HepG2 (cell line): ENCODE measurements around the gene PLD6. TPM values are rescaled to one million over a fixed set of nuclear protein-coding genes. Genes with fewer than 3 reads are reported as not detected.

Source experiments
- ATAC-seq: fragments of 200-7000 bp; cut with Tn5 transposase; 3 replicates; pipeline ENCODE4 v1.9.1; 2020; ENCODE audit warnings: mild to moderate bottlenecking, moderate library complexity
- BruUV-seq: library from RNA; stranded (reverse); fragments of 400-500 nt; replicated peaks from 2 replicates; lab custom pipeline; 2021; lab: Mats Ljungman, UMichigan
- CTCF ChIA-PET: fragments of 300-600 bp; formaldehyde crosslinking; extraction: SDS; loops from one replicate; lab custom pipeline; 2021; ENCODE audit warnings: low total read pairs, inconsistent platforms, low intra/inter-chr PET ratio; lab: Yijun Ruan, JAX
- POLR2A ChIA-PET: fragments of 350-600 bp; sonication (Branson Sonifier 250); formaldehyde crosslinking; loops from one replicate; lab custom pipeline; 2020; ENCODE audit warnings: antibody characterized with exemption, inconsistent platforms; lab: Yijun Ruan, JAX
- DNase-seq: peaks from one replicate; pipeline ENCODE4 v3.0.0-alpha.2; 2015; ENCODE audit warnings: low spot score
- FAIRE-seq: peaks from 3 replicates; lab custom pipeline; 2011; peaks lifted over from hg19 to GRCh38; lab: Jason Lieb, UNC
- H2AFZ ChIP-seq: one replicate; pipeline ENCODE4 v1.6.1; 2011; ENCODE audit warnings: low read length, inconsistent platforms
- H3K27ac ChIP-seq: fragments of 300-600 bp; 3 replicates; pipeline ENCODE4 v1.8.0; 2011; ENCODE audit warnings: mixed run types, mild to moderate bottlenecking, mixed read lengths, low read length, inconsistent platforms; ENCODE audit not compliant: insufficient read depth; ENCODE audit errors: extremely low read length
- H3K27me3 ChIP-seq, 2 experiments: fragments of 200-600 bp in 1 of 2; 2 replicates in 1 of 2; 3 replicates in 1 of 2; pipeline versions ENCODE4 v1.6.0 to v1.8.0; 2011; ENCODE audit warnings: low read length in 2 of 2, mild to moderate bottlenecking in 2 of 2, moderate library complexity in 2 of 2, inconsistent platforms in 1 of 2; ENCODE audit not compliant: insufficient read depth in 2 of 2, control insufficient read depth in 1 of 2
- H3K36me3 ChIP-seq, 2 experiments: fragments of 200-600 bp in 1 of 2; replicated peaks in 1 of 2; 2 replicates in 1 of 2; 3 replicates in 1 of 2; pipeline versions ENCODE4 v1.5.1 to v1.8.0; 2011; ENCODE audit warnings: low read length in 2 of 2, inconsistent platforms in 1 of 2; ENCODE audit not compliant: insufficient read depth in 2 of 2, control insufficient read depth in 1 of 2
- H3K4me1 ChIP-seq: 2 replicates; pipeline ENCODE4 v1.5.1; 2012; ENCODE audit warnings: low read length, inconsistent platforms; ENCODE audit not compliant: insufficient read depth
- H3K4me2 ChIP-seq: 2 replicates; pipeline ENCODE4 v1.6.0; 2011; ENCODE audit warnings: low read depth, low read length, inconsistent platforms
- H3K4me3 ChIP-seq, 3 experiments: fragments of 200-600 bp in 1 of 3; sonication (generic), shearing (Covaris generic) in 1 of 3; replicated peaks in 1 of 3; 2 replicates each; pipeline ENCODE4 v1.5.1; 2011 to 2016; ENCODE audit warnings: low read length in 3 of 3, inconsistent platforms in 2 of 3, low read depth in 2 of 3, mild to moderate bottlenecking in 2 of 3, control low read depth in 1 of 3, mixed read lengths in 1 of 3; ENCODE audit not compliant: insufficient read depth in 1 of 3
- H3K79me2 ChIP-seq: one replicate; pipeline ENCODE4 v1.6.1; 2011; ENCODE audit warnings: low read length, inconsistent platforms; ENCODE audit not compliant: insufficient read depth
- H3K9ac ChIP-seq: 2 replicates; pipeline ENCODE4 v1.6.0; 2011; ENCODE audit warnings: mild to moderate bottlenecking, low read depth, low read length, inconsistent platforms; ENCODE audit not compliant: insufficient read depth
- H3K9me3 ChIP-seq: 2 replicates; pipeline ENCODE4 v1.5.1; 2012; ENCODE audit warnings: mild to moderate bottlenecking, low read length
- H4K20me1 ChIP-seq: 2 replicates; pipeline ENCODE4 v1.6.0; 2011; ENCODE audit warnings: inconsistent platforms, mild to moderate bottlenecking, low read length, moderate library complexity; ENCODE audit not compliant: insufficient read depth
- CEBPG ChIP-seq: IDR thresholded peaks from 2 replicates; pipeline ENCODE4 v1.6.1; 2016
- CERS6 ChIP-seq: sonication (generic); formaldehyde crosslinking; IDR thresholded peaks from 2 replicates; pipeline ENCODE4 v1.5.0; 2020; ENCODE audit warnings: missing genetic modification reagents
- DNMT1 ChIP-seq: sonication (generic); formaldehyde crosslinking; IDR thresholded peaks from 2 replicates; pipeline ENCODE4 v1.5.1; 2020; ENCODE audit warnings: mild to moderate bottlenecking, missing genetic modification reagents
- HNF4A ChIP-seq: sonication (generic); formaldehyde crosslinking; IDR thresholded peaks from 2 replicates; pipeline ENCODE4 v1.4.0; 2020; ENCODE audit warnings: missing genetic modification reagents
- HNF4G ChIP-seq, 2 experiments: sonication (generic) in 1 of 2; formaldehyde crosslinking in 1 of 2; IDR thresholded peaks; 2 replicates each; pipeline versions ENCODE4 v1.4.0 to v1.6.1; 2011 to 2020; ENCODE audit warnings: borderline replicate concordance in 2 of 2, low read depth in 2 of 2, mild to moderate bottlenecking in 2 of 2, low read length in 1 of 2, missing genetic modification reagents in 1 of 2, moderate library complexity in 1 of 2
- HOXA3 ChIP-seq: sonication (generic); formaldehyde crosslinking; IDR thresholded peaks from 2 replicates; pipeline ENCODE4 v1.5.0; 2020; ENCODE audit warnings: missing genetic modification reagents
- ISX ChIP-seq: sonication (generic); formaldehyde crosslinking; conservative IDR thresholded peaks from 2 replicates; pipeline ENCODE4 v1.5.0; 2020; ENCODE audit warnings: missing genetic modification reagents
- MTA1 ChIP-seq: sonication (generic); formaldehyde crosslinking; IDR thresholded peaks from 2 replicates; pipeline ENCODE4 v1.4.0; 2020; ENCODE audit warnings: missing genetic modification reagents, mild to moderate bottlenecking, borderline replicate concordance
- SRSF9 ChIP-seq: fragments of 200-400 bp; formaldehyde crosslinking; IDR thresholded peaks from 2 replicates; pipeline ENCODE4 v1.6.1; 2018; ENCODE audit warnings: borderline replicate concordance, mild to moderate bottlenecking, low read depth, low read length; ENCODE audit not compliant: insufficient read depth, poor library complexity, severe bottlenecking
- ZNF263 ChIP-seq: sonication (generic); formaldehyde crosslinking; IDR thresholded peaks from 2 replicates; pipeline ENCODE4 v1.4.0; 2020; ENCODE audit warnings: missing genetic modification reagents
- ZNF660 ChIP-seq: sonication (generic); formaldehyde crosslinking; IDR thresholded peaks from 2 replicates; pipeline ENCODE4 v1.5.1; 2020; ENCODE audit warnings: mild to moderate bottlenecking, low read depth, missing genetic modification reagents, borderline replicate concordance
- ZNF713 ChIP-seq: sonication (generic); formaldehyde crosslinking; IDR thresholded peaks from 2 replicates; pipeline ENCODE4 v1.4.0; 2020; ENCODE audit warnings: mild to moderate bottlenecking, missing genetic modification reagents
- WGBS: methylation state at CpG from one replicate; pipeline ENCODE4 v1.1.6; 2017; ENCODE audit warnings: low lambda C conversion rate; 5-methylcytosine and 5-hydroxymethylcytosine counted together
- in situ Hi-C: cut with HindIII; loops from 2 replicates; pipeline ENCODE4 v1.10.0; 2017; ENCODE audit warnings: low pct_unique_long_range_greater_than_20kb; ENCODE audit not compliant: extremely low pct_ligation_motif_present
- intact Hi-C: fragments of 100-400 bp; cut with micrococcal nuclease; formaldehyde crosslinking; loops from one replicate; pipeline ENCODE4 v1.10.0; 2022; ENCODE audit not compliant: unreplicated experiment
- polyA plus RNA-seq, 8 experiments: library from polyadenylated mRNA; depleted of rRNA in 3 of 8; stranded (reverse) in 7 of 8; unstranded in 1 of 8; fragments of >200 nt; fragmentation: Illumina TruSeq in 4 of 8; extraction: Trizol in 4 of 8; gene quantifications; 2 replicates each; pipeline versions ENCODE4 v1.2.1 to v1.2.3, GENCODE V29; 2011 to 2016; ENCODE audit warnings: low read depth in 4 of 8, missing spikeins in 1 of 8, mixed read lengths in 1 of 8; ENCODE audit not compliant: insufficient read depth in 1 of 8
- total RNA-seq, 5 experiments: library from RNA; depleted of rRNA; stranded (reverse); fragments of >200 nt; fragmentation: Illumina TruSeq; extraction: Trizol; gene quantifications; 2 replicates each; pipeline ENCODE4 v1.2.3, GENCODE V29; 2016; ENCODE audit warnings: low read depth in 1 of 5
- TF ChIP-seq, protein P1 (sequence below): sonication (generic); formaldehyde crosslinking; IDR thresholded peaks from 2 replicates; pipeline ENCODE4 v1.5.1; 2020; ENCODE audit warnings: mild to moderate bottlenecking, missing genetic modification reagents, moderate library complexity
- TF ChIP-seq, protein P2 (sequence below): sonication (generic); formaldehyde crosslinking; IDR thresholded peaks from 2 replicates; pipeline ENCODE4 v1.5.0; 2020; ENCODE audit warnings: mild to moderate bottlenecking, missing genetic modification reagents

The PLD6 gene
- total and polyA plus RNA-seq, 2 of the 13 experiments (the other 11 are each of a cell fraction or from before 2014, with no cell fraction given) = 5.2 to 11.4 TPM

GRCh38 chr17:17232303-17232621 lies 26.1 kb upstream of the PLD6 start (continued):
- TF ChIP-seq ZNF263 = no peak

DNA sequence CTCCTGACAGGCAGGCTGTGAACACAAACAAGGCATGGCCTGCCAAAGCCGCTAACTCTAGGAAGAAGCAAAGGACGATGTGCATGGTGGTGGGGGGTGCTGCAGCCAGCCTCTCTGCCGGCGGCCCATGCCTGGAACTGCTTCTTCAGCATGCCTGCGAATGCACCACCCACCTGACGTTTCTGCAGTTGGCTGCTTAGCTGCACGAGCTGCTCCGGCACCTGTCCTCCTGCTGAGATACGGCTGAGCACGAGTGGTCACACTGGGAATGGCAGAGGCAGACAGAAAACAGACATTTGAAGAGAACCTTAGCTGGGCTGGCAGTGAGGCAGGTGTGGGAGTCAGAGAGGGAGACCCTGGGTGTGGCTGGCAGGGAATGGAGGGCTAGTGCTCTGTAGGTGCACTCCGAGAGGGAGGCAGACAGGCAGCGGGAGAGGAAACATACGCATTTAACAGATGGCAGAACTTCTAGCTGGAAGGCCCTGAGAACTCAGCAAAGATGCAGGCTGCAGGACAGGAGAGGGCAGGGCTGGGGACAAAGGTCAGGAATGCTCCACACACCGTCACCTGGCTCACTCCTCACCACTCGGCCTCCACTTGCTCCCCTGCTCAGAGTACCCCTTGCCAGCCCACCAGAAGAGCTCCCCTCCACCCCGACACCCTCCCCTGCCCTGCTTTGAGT lies 25.6 kb upstream of the PLD6 start:
- FAIRE-seq = no peak
- no peaks in the 10 kb centered on the region for H3K27me3 ChIP-seq
- ChIA-PET POLR2A (no interaction called here), CTCF (no interaction called here)
- DNase-seq = no peak
- peak overlapping the region; percentile 12 for H3K27ac ChIP-seq
- TF ChIP-seq SRSF9 (no peak), HNF4G (IDR thresholded peaks at IDR 0.05; ENCODE audit: borderline replicate concordance, low read depth, low read length) (peak; percentile 25; the same call in 1 of the 2 replicates), HNF4G (CRISPR knock-in tag; IDR thresholded peaks at IDR 0.05; ENCODE audit: borderline replicate concordance, low read depth) (no peak), DNMT1 (CRISPR knock-in tag) (no peak), ZNF660 (no peak), CERS6 (CRISPR knock-in tag) (no peak), ZNF713 (no peak), CEBPG (CRISPR knock-in tag) (no peak), HOXA3 (CRISPR knock-in tag) (0 out of 2 replicates have a peak, but pooled peaks have one; percentile 14), MTA1 (CRISPR knock-in tag) (0 out of 2 replicates have a peak, but pooled peaks have one; percentile 33), ISX (CRISPR knock-in tag) (no peak), HNF4A (CRISPR knock-in tag) (peak; percentile 38)
- TF ChIP-seq, protein P1, sequence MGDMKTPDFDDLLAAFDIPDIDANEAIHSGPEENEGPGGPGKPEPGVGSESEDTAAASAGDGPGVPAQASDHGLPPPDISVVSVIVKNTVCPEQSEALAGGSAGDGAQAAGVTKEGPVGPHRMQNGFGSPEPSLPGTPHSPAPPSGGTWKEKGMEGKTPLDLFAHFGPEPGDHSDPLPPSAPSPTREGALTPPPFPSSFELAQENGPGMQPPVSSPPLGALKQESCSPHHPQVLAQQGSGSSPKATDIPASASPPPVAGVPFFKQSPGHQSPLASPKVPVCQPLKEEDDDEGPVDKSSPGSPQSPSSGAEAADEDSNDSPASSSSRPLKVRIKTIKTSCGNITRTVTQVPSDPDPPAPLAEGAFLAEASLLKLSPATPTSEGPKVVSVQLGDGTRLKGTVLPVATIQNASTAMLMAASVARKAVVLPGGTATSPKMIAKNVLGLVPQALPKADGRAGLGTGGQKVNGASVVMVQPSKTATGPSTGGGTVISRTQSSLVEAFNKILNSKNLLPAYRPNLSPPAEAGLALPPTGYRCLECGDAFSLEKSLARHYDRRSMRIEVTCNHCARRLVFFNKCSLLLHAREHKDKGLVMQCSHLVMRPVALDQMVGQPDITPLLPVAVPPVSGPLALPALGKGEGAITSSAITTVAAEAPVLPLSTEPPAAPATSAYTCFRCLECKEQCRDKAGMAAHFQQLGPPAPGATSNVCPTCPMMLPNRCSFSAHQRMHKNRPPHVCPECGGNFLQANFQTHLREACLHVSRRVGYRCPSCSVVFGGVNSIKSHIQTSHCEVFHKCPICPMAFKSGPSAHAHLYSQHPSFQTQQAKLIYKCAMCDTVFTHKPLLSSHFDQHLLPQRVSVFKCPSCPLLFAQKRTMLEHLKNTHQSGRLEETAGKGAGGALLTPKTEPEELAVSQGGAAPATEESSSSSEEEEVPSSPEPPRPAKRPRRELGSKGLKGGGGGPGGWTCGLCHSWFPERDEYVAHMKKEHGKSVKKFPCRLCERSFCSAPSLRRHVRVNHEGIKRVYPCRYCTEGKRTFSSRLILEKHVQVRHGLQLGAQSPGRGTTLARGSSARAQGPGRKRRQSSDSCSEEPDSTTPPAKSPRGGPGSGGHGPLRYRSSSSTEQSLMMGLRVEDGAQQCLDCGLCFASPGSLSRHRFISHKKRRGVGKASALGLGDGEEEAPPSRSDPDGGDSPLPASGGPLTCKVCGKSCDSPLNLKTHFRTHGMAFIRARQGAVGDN = peak; percentile 32; the same call in 1 of the 2 replicates
- TF ChIP-seq, protein P2, sequence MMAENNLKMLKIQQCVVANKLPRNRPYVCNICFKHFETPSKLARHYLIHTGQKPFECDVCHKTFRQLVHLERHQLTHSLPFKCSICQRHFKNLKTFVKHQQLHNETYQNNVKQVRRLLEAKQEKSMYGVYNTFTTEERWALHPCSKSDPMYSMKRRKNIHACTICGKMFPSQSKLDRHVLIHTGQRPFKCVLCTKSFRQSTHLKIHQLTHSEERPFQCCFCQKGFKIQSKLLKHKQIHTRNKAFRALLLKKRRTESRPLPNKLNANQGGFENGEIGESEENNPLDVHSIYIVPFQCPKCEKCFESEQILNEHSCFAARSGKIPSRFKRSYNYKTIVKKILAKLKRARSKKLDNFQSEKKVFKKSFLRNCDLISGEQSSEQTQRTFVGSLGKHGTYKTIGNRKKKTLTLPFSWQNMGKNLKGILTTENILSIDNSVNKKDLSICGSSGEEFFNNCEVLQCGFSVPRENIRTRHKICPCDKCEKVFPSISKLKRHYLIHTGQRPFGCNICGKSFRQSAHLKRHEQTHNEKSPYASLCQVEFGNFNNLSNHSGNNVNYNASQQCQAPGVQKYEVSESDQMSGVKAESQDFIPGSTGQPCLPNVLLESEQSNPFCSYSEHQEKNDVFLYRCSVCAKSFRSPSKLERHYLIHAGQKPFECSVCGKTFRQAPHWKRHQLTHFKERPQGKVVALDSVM (CRISPR knock-in tag) = peak; percentile 90
- no peaks in the 10 kb centered on the region for H4K20me1 ChIP-seq
- no peak overlapping the region for H3K4me3 ChIP-seq
- intact Hi-C loops (no loop called here), in situ Hi-C loops (no loop called here)
- H3K79me2 ChIP-seq = peaks cover 28% of the 10 kb centered on the region
- no peaks in the 10 kb centered on the region for H3K9me3 ChIP-seq
- peaks cover 46% of the 10 kb centered on the region for H3K4me1 ChIP-seq
- peak; percentile 40 for ATAC-seq
- no TSS peak for BruUV-seq
- H2AFZ ChIP-seq = no peak overlapping the region
- WGBS = 94% methylated on average over 11 of the region's 16 CpGs
- H3K36me3 ChIP-seq = peaks cover 25 to 56% of the 10 kb centered on the region in 2 experiments
- no peak overlapping the region for H3K9ac ChIP-seq
- no peak overlapping the region for H3K4me2 ChIP-seq
